ENCODE data around the gene P3H1. TPM values are rescaled to one million over a fixed set of nuclear protein-coding genes. Genes with fewer than 3 reads are reported as not detected.

P3H1 gene
- total RNA-seq, 1 experiment from 2014 or later, result 47.1 TPM

GRCh38 chr1:42738678-42739226 is 28.1 kb downstream of the P3H1 start:
- H3K23ac ChIP-seq (ENCODE audit: insufficient read length, low read depth, low read length), result no peak overlapping the region
- H2BK5ac ChIP-seq (ENCODE audit: insufficient read length, low read length), result no peak overlapping the region
- H3K9me3 ChIP-seq (ENCODE audit: control insufficient read depth, low read depth, low read length), result no peaks in the 10 kb centered on the region
- no peak overlapping the region for H3T11ph ChIP-seq (ENCODE audit: low read length)
- H3K9ac ChIP-seq (ENCODE audit: extremely low read depth, insufficient read length, low read length), result no peak overlapping the region
- TF ChIP-seq CTCF (conservative IDR thresholded peaks at IDR 0.05), result no peak
- no peaks in the 10 kb centered on the region for H3K79me1 ChIP-seq (ENCODE audit: insufficient read depth, low read depth, low read length, poor library complexity, severe bottlenecking)
- Mint-ChIP-seq H3K9me3 (no peaks in the 10 kb centered on the region), H3K4me3 (peak overlapping the region in 1 of 2 experiments; percentile 64; a peak in 1 of 5 replicates), H3K27ac (no peak overlapping the region), H3K4me1 (peaks cover 47 to 54% of the 10 kb centered on the region in 2 experiments), H3K36me3 (ENCODE audit: insufficient read depth in 1 of 3, low read depth in 3 of 3) (peaks cover 0 to 3% (median 0%) of the 10 kb centered on the region in 3 experiments; a peak in 2 of 7 replicates), H3K27me3 (ENCODE audit: low read depth) (no peaks in the 10 kb centered on the region; the same call in none of the 2 replicates)
- H3K27me3 ChIP-seq (ENCODE audit: insufficient read depth, low read length), result no peaks in the 10 kb centered on the region
- H3K4ac ChIP-seq (ENCODE audit: low read depth, low read length), result no peak overlapping the region
- H2BK120ac ChIP-seq (ENCODE audit: low read depth, low read length, poor library complexity, severe bottlenecking), result no peak overlapping the region
- H3K18ac ChIP-seq (ENCODE audit: insufficient read length, low read depth, low read length), result no peak overlapping the region
- no peak overlapping the region for H4K5ac ChIP-seq (ENCODE audit: insufficient read length, low read depth, low read length)
- no peak overlapping the region for H2AFZ ChIP-seq (ENCODE audit: low read length)
- no CpG with 5 or more reads among the region's 8 CpGs for WGBS (ENCODE audit: extremely low coverage, insufficient read length, low lambda C conversion rate)
- no peak overlapping the region for H2BK20ac ChIP-seq (ENCODE audit: low read depth, low read length, poor library complexity, severe bottlenecking)
- no peak overlapping the region for H3K27ac ChIP-seq (ENCODE audit: insufficient read length, low read depth, low read length)
- no peak for DNase-seq
- no peak overlapping the region for H4K91ac ChIP-seq (ENCODE audit: insufficient read length, low read depth, low read length)
- H4K8ac ChIP-seq (replicated peaks; ENCODE audit: insufficient read length, low read depth, low read length), result no peak overlapping the region
- no peak overlapping the region for H3K14ac ChIP-seq (ENCODE audit: insufficient read depth, low read length)
- H2BK12ac ChIP-seq (ENCODE audit: insufficient read length, low read depth, low read length), result no peak overlapping the region
- no peak overlapping the region for H2AK5ac ChIP-seq (ENCODE audit: insufficient read length, low read length)
- H4K20me1 ChIP-seq (ENCODE audit: control insufficient read depth, insufficient read depth, insufficient read length), result no peaks in the 10 kb centered on the region
- no peaks in the 10 kb centered on the region for H3K79me2 ChIP-seq (ENCODE audit: insufficient read depth, low read length)
- no peaks in the 10 kb centered on the region; the same call in 1 of the 2 replicates for H3K4me1 ChIP-seq (ENCODE audit: insufficient read depth, low read length)
- no peak overlapping the region for H3K56ac ChIP-seq (ENCODE audit: insufficient read length, low read depth, low read length)
- no peak overlapping the region for H2BK15ac ChIP-seq (ENCODE audit: low read depth, low read length)
- H3K23me2 ChIP-seq (ENCODE audit: insufficient read length, low read depth, low read length, poor library complexity, severe bottlenecking), result no peaks in the 10 kb centered on the region
- no peak overlapping the region for H3K4me2 ChIP-seq (ENCODE audit: insufficient read depth, insufficient read length, low read length)

Data from H9 (cell line).